K562 (cell line): ENCODE results near the gene RCC1. TPM values are rescaled to one million over a fixed set of nuclear protein-coding genes. Genes with fewer than 3 reads are reported as not detected.

Experiments used
- ATAC-seq: fragments of 200-7000 bp; cut with Tn5 transposase; 3 replicates; pipeline ENCODE4 v1.9.1; 2020; ENCODE audit warnings: moderate library complexity
- BruUV-seq: library from RNA; stranded (reverse); fragments of 400-500 nt; replicated peaks from 2 replicates; lab custom pipeline; 2021; lab: Mats Ljungman, UMichigan
- CTCF ChIA-PET: fragments of 300-600 bp; formaldehyde crosslinking; extraction: SDS; loops from one replicate; lab custom pipeline; 2021; ENCODE audit warnings: low intra/inter-chr PET ratio; lab: Yijun Ruan, JAX
- POLR2A ChIA-PET: fragments of 300-600, 350-650 bp; sonication (Branson Sonifier 250); formaldehyde crosslinking; extraction: SDS; loops from one replicate; lab custom pipeline; 2021; ENCODE audit warnings: antibody characterized with exemption, inconsistent platforms; lab: Yijun Ruan, JAX
- DNase-seq, 4 experiments: peaks; one replicate each; pipeline versions ENCODE4 v3.0.0 to v3.0.0-alpha.2; 2011 to 2018; ENCODE audit warnings: low spot score in 3 of 4, mixed read lengths in 3 of 4; ENCODE audit errors: extremely low read depth in 1 of 4
- FAIRE-seq: peaks from 2 replicates; lab custom pipeline; 2011; peaks lifted over from hg19 to GRCh38; lab: Jason Lieb, UNC
- H2AFZ ChIP-seq: 2 replicates; pipeline ENCODE4 v1.6.0; 2011; ENCODE audit warnings: low read depth, low read length, control low read depth, inconsistent platforms
- H3K27ac ChIP-seq: fragments of 200-600 bp; 3 replicates; pipeline ENCODE4 v1.8.0; 2011; ENCODE audit warnings: low read depth, mild to moderate bottlenecking, control low read depth, inconsistent platforms, low read length, moderate library complexity, mixed read lengths; ENCODE audit errors: extremely low read depth
- H3K27me3 ChIP-seq, 2 experiments: fragments of 300-600 bp in 1 of 2; 2 replicates in 1 of 2; 3 replicates in 1 of 2; pipeline versions ENCODE4 v1.6.0 to v1.8.0; 2011; ENCODE audit warnings: inconsistent platforms in 2 of 2, low read length in 2 of 2, mild to moderate bottlenecking in 1 of 2, mixed read lengths in 1 of 2, moderate library complexity in 1 of 2; ENCODE audit not compliant: control insufficient read depth in 2 of 2, insufficient read depth in 2 of 2
- H3K36me3 ChIP-seq: fragments of 300-600 bp; 3 replicates; pipeline ENCODE4 v1.8.0; 2011; ENCODE audit warnings: mild to moderate bottlenecking, low read length, inconsistent platforms; ENCODE audit not compliant: control insufficient read depth, insufficient read depth
- H3K4me1 ChIP-seq, 2 experiments: fragments of 200-600 bp in 1 of 2; replicated peaks in 1 of 2; 2 replicates in 1 of 2; 3 replicates in 1 of 2; pipeline versions ENCODE4 v1.5.1 to v1.8.0; 2011; ENCODE audit warnings: inconsistent platforms in 2 of 2, low read length in 2 of 2, mild to moderate bottlenecking in 1 of 2, mixed read lengths in 1 of 2, moderate library complexity in 1 of 2; ENCODE audit not compliant: control insufficient read depth in 2 of 2, insufficient read depth in 2 of 2
- H3K4me2 ChIP-seq: 2 replicates; pipeline ENCODE4 v1.6.1; 2011; ENCODE audit warnings: low read length, control low read depth, inconsistent platforms, mixed read lengths; ENCODE audit not compliant: insufficient read depth
- H3K4me3 ChIP-seq: fragments of 200-600 bp; sonication (generic), shearing (Covaris generic); 2 replicates; pipeline ENCODE4 v1.5.1; 2016; ENCODE audit warnings: control low read depth, inconsistent platforms
- H3K79me2 ChIP-seq: fragments of 200-600 bp; 3 replicates; pipeline ENCODE4 v1.8.0; 2011; ENCODE audit warnings: low read length, inconsistent platforms; ENCODE audit not compliant: control insufficient read depth, insufficient read depth
- H3K9ac ChIP-seq, 2 experiments: 2 replicates each; pipeline versions ENCODE4 v1.6.0 to v1.6.1; 2011; ENCODE audit warnings: low read depth in 2 of 2, low read length in 2 of 2, control low read depth in 1 of 2, inconsistent platforms in 1 of 2, mild to moderate bottlenecking in 1 of 2, mixed read lengths in 1 of 2; ENCODE audit not compliant: insufficient read depth in 1 of 2
- H3K9me1 ChIP-seq: one replicate; pipeline ENCODE4 v1.6.0; 2011; ENCODE audit warnings: inconsistent platforms, mild to moderate bottlenecking, low read length, moderate library complexity; ENCODE audit not compliant: control insufficient read depth, insufficient read depth
- H3K9me3 ChIP-seq: replicated peaks from 2 replicates; pipeline ENCODE4 v1.5.1; 2011; ENCODE audit warnings: low read depth, low read length, inconsistent platforms; ENCODE audit not compliant: control insufficient read depth, insufficient read depth
- H4K20me1 ChIP-seq: replicated peaks from 2 replicates; pipeline ENCODE4 v1.6.1; 2011; ENCODE audit warnings: low read length, inconsistent platforms, mixed read lengths; ENCODE audit not compliant: control insufficient read depth, insufficient read depth
- ATF2 ChIP-seq: sonication (generic); formaldehyde crosslinking; IDR thresholded peaks from 2 replicates; pipeline ENCODE4 v1.8.1; 2022; ENCODE audit warnings: missing genetic modification reagents
- BCLAF1 ChIP-seq, 2 experiments: fragments of 450-650 bp in 1 of 2; IDR thresholded peaks; 2 replicates each; pipeline ENCODE4 v1.6.1; 2011 to 2017; ENCODE audit warnings: low read depth in 2 of 2, antibody characterized with exemption in 1 of 2, borderline replicate concordance in 1 of 2, low read length in 1 of 2, mild to moderate bottlenecking in 1 of 2, mixed read lengths in 1 of 2; ENCODE audit not compliant: control insufficient read depth in 1 of 2
- FOXP4 ChIP-seq: sonication (generic); formaldehyde crosslinking; IDR thresholded peaks from 2 replicates; pipeline ENCODE4 v1.8.0; 2022; ENCODE audit warnings: mild to moderate bottlenecking, missing genetic modification reagents, borderline replicate concordance
- HNRNPK ChIP-seq: fragments of 200-400 bp; formaldehyde crosslinking; IDR thresholded peaks from one replicate; pipeline ENCODE4 v1.6.1; 2018; ENCODE audit warnings: mild to moderate bottlenecking, low read depth, low read length; ENCODE audit not compliant: poor library complexity, severe bottlenecking
- KAT7 ChIP-seq: sonication (generic); formaldehyde crosslinking; IDR thresholded peaks from 2 replicates; pipeline ENCODE4 v1.8.0; 2022; ENCODE audit warnings: missing genetic modification reagents, mild to moderate bottlenecking, borderline replicate concordance
- POLR2AphosphoS2 ChIP-seq: IDR thresholded peaks from 2 replicates; pipeline ENCODE4 v1.6.1; 2012; ENCODE audit warnings: low read length, improper control_type of control experiment
- RBM39 ChIP-seq: fragments of 200-400 bp; formaldehyde crosslinking; optimal IDR thresholded peaks from 2 replicates; pipeline ENCODE3; 2018; ENCODE audit warnings: low read depth, low read length
- SIN3B ChIP-seq: fragments of 450-650 bp; IDR thresholded peaks from 2 replicates; pipeline ENCODE4 v1.6.1; 2017; ENCODE audit warnings: low read depth, mild to moderate bottlenecking, moderate library complexity
- SRSF7 ChIP-seq: fragments of 200-400 bp; formaldehyde crosslinking; optimal IDR thresholded peaks from 2 replicates; pipeline ENCODE3; 2017; ENCODE audit warnings: mild to moderate bottlenecking, low read depth, low read length
- TAF7 ChIP-seq: fragments of 450-650 bp; IDR thresholded peaks from 2 replicates; pipeline ENCODE4 v1.6.1; 2016; ENCODE audit warnings: missing genetic modification characterization, missing compliant biosample characterization
- ZNF444 ChIP-seq: fragments of 250-450 bp; sonication (Bioruptor Pico); IDR thresholded peaks from 2 replicates; pipeline ENCODE4 v1.4.0; 2020; ENCODE audit warnings: mild to moderate bottlenecking, moderate library complexity
- ZNF695 ChIP-seq: fragments of 450-650 bp; formaldehyde crosslinking; IDR thresholded peaks from 2 replicates; pipeline ENCODE4 v1.4.0; 2020; ENCODE audit warnings: mild to moderate bottlenecking, moderate library complexity
- WGBS: fragments of 100-300 bp; shearing (Covaris generic); methylation state at CpG from one replicate; pipeline ENCODE4 v1.1.6; 2016; ENCODE audit warnings: low coverage, mixed read lengths; ENCODE audit not compliant: insufficient coverage; ENCODE audit errors: missing lambda C conversion rate; 5-methylcytosine and 5-hydroxymethylcytosine counted together
- in situ Hi-C: fragments of 300-500 bp; cut with MboI; formaldehyde crosslinking; loops from 4 replicates; pipeline ENCODE4 v1.15.0; 2018; ENCODE audit warnings: inconsistent platforms, mixed read lengths
- intact Hi-C: fragments of 100-400 bp; cut with micrococcal nuclease; formaldehyde crosslinking; loops from 2 replicates; pipeline ENCODE4 v1.14.2; 2022
- polyA plus RNA-seq, 8 experiments: library from polyadenylated mRNA; depleted of rRNA in 4 of 8; stranded (reverse) in 5 of 8; unstranded in 3 of 8; fragments of >200 nt; fragmentation: Nextera tagmentation in 2 of 8; fragmentation: Illumina TruSeq in 1 of 8; extraction: Ambion mirVana in 2 of 8; extraction: Trizol in 1 of 8; gene quantifications; 2 replicates each; pipeline versions ENCODE4 v1.2.1 to v1.2.3, GENCODE V29; 2011 to 2014; ENCODE audit warnings: inconsistent platforms in 1 of 8, missing spikeins in 1 of 8
- total RNA-seq, 7 experiments: library from RNA; depleted of rRNA in 6 of 7; stranded (reverse); fragments of >200 nt in 6 of 7; fragmentation: Illumina TruSeq in 2 of 7; extraction: Trizol in 2 of 7; gene quantifications; 2 replicates each; pipeline versions ENCODE4 v1.2.1 to v1.2.3, GENCODE V29; 2011 to 2021; ENCODE audit warnings: low replicate concordance in 1 of 7

The RCC1 gene
- total and polyA plus RNA-seq, 9 of the 15 experiments (the other 6 are each of a cell fraction or from before 2014, with no cell fraction given), result 16.4 to 202 (median 107) TPM

- TF ChIP-seq BCLAF1 (IDR thresholded peaks at IDR 0.05; ENCODE audit: borderline replicate concordance in 1 of 2, control insufficient read depth in 1 of 2, low read depth in 2 of 2, low read length in 1 of 2) (peak in 1 of 2 experiments; percentile 46; a peak in 1 of 4 replicates), POLR2AphosphoS2 (peak; percentile 96), KAT7 (CRISPR knock-in tag) (peak; percentile 38; the same call in 1 of the 2 replicates), ZNF695 (CRISPR knock-in tag) (peak; percentile 48; the same call in 1 of the 2 replicates)
These were observed 72.1 kb downstream of the RCC1 start (continued) for GRCh38 chr1:28577738-28578536.

DNA sequence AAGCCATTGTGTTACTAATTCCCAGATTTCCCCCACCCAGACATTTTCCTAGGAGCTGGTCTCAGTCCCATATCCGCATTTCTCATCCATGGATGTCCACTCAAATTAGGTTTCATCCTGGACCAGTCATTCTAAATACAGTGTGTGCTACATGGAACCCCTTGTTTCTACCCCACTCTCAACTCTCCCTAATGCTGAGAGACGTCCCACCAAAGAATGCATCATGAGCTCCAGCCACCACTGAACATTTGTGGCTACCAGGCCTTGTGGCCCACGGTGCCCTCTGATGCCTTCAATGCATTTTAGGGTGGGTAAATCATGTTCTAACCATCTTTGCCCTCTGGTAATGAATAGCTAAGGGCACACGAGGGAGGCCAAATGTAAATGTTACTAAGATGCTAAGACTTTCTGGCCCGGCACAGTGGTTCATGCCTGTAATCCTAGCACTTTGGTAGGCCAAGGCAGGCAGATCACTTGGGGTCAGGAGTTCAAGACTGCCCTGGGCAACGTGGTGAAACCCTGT is 72.9 kb downstream of the RCC1 start:
- Histone ChIP-seq H3K4me3 (peak overlapping the region; percentile 81; the same call in 1 of the 2 replicates), H3K9me3 (no peaks in the 10 kb centered on the region)
- no peak for FAIRE-seq
- TF ChIP-seq ATF2 (CRISPR knock-in tag) (no peak), ZNF444 (CRISPR knock-in tag) (no peak), SIN3B (no peak), SRSF7 (no peak), FOXP4 (CRISPR knock-in tag) (no peak), RBM39 (peak; percentile 28), TAF7 (tag) (no peak), HNRNPK (no peak)

More for the DNA sequence above, 72.9 kb downstream of the RCC1 start:
- ATAC-seq (no peak), DNase-seq (peak in 2 of 4 experiments; percentile 11 to 15)
- 59% methylated on average over 6 of the region's 6 CpGs for WGBS
- H3K79me2 ChIP-seq, result peaks cover 42% of the 10 kb centered on the region
- peak overlapping the region; percentile 77; the same call in 2 of the 3 replicates for H3K27ac ChIP-seq
- peaks cover 11% of the 10 kb centered on the region for H3K9me1 ChIP-seq
- H3K9ac ChIP-seq, result peak overlapping the region; percentile 59 to 83; a peak in 2 of 4 replicates
- H4K20me1 ChIP-seq, result peaks cover 33% of the 10 kb centered on the region
- ChIA-PET CTCF (no interaction called here), POLR2A (interaction anchor here (0.6 to 7.5 kb wide), 22 partner anchors 8 to 318 kb away, joined by 3 to 201 read pairs (median 7); partner anchors contain the start of genes PHACTR4, RCC1, RNU11 and TRNAU1AP)
- intact Hi-C loops (no loop called here), in situ Hi-C loops (no loop called here)
- BruUV-seq, result no TSS peak
- peaks cover 58% of the 10 kb centered on the region for H3K36me3 ChIP-seq
- H3K4me1 ChIP-seq, result peaks cover 18 to 24% of the 10 kb centered on the region in 2 experiments; a peak in 4 of 5 replicates
- H3K4me2 ChIP-seq, result peak overlapping the region; percentile 9; the same call in 1 of the 2 replicates
- no peak overlapping the region for H2AFZ ChIP-seq
- no peaks in the 10 kb centered on the region for H3K27me3 ChIP-seq
